HCT116 (cell line): ENCODE measurements around the gene HAPSTR1.

Source experiments
- EZH2phosphoT487 ChIP-seq: fragments of 200-600 bp; IDR thresholded peaks from 2 replicates; pipeline ENCODE4 v1.6.1; 2018; ENCODE audit warnings: antibody characterized with exemption, borderline replicate concordance
- FOSL1 ChIP-seq: IDR thresholded peaks from 2 replicates; pipeline ENCODE4 v1.6.1; 2012; ENCODE audit warnings: low read depth
- JUND ChIP-seq: IDR thresholded peaks from 2 replicates; pipeline ENCODE4 v1.6.1; 2012
- POLR2AphosphoS5 ChIP-seq: IDR thresholded peaks from 2 replicates; pipeline ENCODE4 v1.6.1; 2011; ENCODE audit warnings: mild to moderate bottlenecking, low read depth, low read length, moderate library complexity
- SIN3A ChIP-seq: IDR thresholded peaks from 2 replicates; pipeline ENCODE4 v1.6.1; 2012; ENCODE audit warnings: low read depth
- SP1 ChIP-seq: IDR thresholded peaks from 2 replicates; pipeline ENCODE4 v1.6.1; 2012; ENCODE audit warnings: low read depth
- YY1 ChIP-seq: IDR thresholded peaks from 2 replicates; pipeline ENCODE4 v1.6.1; 2011; ENCODE audit warnings: low read length, low read depth, moderate library complexity, mild to moderate bottlenecking; ENCODE audit not compliant: insufficient replicate concordance; ENCODE audit errors: extremely low read depth
- ZFX ChIP-seq: fragments of 450-650 bp; IDR thresholded peaks from 2 replicates; pipeline ENCODE4 v1.6.1; 2017
- TF ChIP-seq, protein P1 (sequence below), 3 experiments: fragments of 200-600 bp in 1 of 3; sonication (generic) in 1 of 3; IDR thresholded peaks in 2 of 3; conservative IDR thresholded peaks in 1 of 3; 2 replicates each; pipeline ENCODE4 v1.5.1; 2012 to 2017; ENCODE audit warnings: low read depth in 2 of 3, low read length in 2 of 3, antibody characterized with exemption in 1 of 3, borderline replicate concordance in 1 of 3, control low read depth in 1 of 3, mild to moderate bottlenecking in 1 of 3, mixed read lengths in 1 of 3, mixed run types in 1 of 3, moderate library complexity in 1 of 3; ENCODE audit not compliant: insufficient read depth in 1 of 3

DNA sequence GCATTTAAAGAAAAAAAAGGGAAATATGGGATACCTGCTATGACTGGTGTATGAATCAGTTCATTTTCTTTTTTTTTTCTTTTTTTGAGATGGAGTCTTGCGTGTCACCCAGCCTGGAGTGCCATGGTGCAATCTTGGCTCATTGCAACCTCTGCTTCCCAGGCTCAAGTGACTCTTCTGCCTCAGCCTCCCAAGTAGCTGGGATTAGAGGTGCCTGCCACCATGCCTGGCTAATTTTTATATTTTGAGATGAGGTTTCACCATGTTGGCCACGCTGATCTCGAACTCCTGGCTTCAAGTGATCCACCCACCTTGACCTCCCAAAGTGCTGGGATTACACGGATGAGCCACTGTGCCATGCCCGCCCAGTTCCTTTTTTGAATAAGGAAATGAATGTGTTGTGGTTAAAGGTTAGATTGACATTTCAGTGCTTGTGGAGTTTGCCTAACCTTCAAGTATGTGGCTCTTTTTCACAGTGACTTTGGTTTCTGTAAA lies 7.7 kb downstream of the HAPSTR1 start:
- no peak for TF ChIP-seq SIN3A
- TF ChIP-seq, protein P1, sequence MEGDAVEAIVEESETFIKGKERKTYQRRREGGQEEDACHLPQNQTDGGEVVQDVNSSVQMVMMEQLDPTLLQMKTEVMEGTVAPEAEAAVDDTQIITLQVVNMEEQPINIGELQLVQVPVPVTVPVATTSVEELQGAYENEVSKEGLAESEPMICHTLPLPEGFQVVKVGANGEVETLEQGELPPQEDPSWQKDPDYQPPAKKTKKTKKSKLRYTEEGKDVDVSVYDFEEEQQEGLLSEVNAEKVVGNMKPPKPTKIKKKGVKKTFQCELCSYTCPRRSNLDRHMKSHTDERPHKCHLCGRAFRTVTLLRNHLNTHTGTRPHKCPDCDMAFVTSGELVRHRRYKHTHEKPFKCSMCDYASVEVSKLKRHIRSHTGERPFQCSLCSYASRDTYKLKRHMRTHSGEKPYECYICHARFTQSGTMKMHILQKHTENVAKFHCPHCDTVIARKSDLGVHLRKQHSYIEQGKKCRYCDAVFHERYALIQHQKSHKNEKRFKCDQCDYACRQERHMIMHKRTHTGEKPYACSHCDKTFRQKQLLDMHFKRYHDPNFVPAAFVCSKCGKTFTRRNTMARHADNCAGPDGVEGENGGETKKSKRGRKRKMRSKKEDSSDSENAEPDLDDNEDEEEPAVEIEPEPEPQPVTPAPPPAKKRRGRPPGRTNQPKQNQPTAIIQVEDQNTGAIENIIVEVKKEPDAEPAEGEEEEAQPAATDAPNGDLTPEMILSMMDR (IDR thresholded peaks at IDR 0.05 in 2 of 3, conservative IDR thresholded peaks at IDR 0.05 in 1 of 3; ENCODE audit: borderline replicate concordance in 1 of 3, insufficient read depth in 1 of 3, low read depth in 2 of 3, low read length in 2 of 3): no peak
- no peak for TF ChIP-seq JUND
- no peak for TF ChIP-seq POLR2AphosphoS5
- TF ChIP-seq YY1: no peak
- TF ChIP-seq ZFX: no peak
- no peak for TF ChIP-seq EZH2phosphoT487
- no peak for TF ChIP-seq SP1
- no peak; the same call in 1 of the 2 replicates for TF ChIP-seq FOSL1
